ENCODE measurements around the gene INVS. TPM values are rescaled to one million over a fixed set of nuclear protein-coding genes. Genes with fewer than 3 reads are reported as not detected.
"Not testable (repeated sequence)": the region's sequence is repeated elsewhere in the genome, so short reads cannot be mapped to it uniquely, and the experiment has no call there.

The INVS gene
- total RNA-seq, 1 donor from 2014 or later, result 20.3 TPM

GRCh38 chr9:100229136-100229535 is 130.1 kb downstream of the INVS start:
- no peaks in the 10 kb centered on the region for H3K27me3 Mint-ChIP-seq (ENCODE audit: unreplicated experiment)
- H3K9me3 Mint-ChIP-seq (ENCODE audit: unreplicated experiment), result peaks cover 4% of the 10 kb centered on the region
- DNase-seq (ENCODE audit: extremely low spot score, unreplicated experiment), result no peak
- H3K27ac Mint-ChIP-seq (ENCODE audit: unreplicated experiment), result no peak overlapping the region
- H3K4me3 Mint-ChIP-seq (ENCODE audit: unreplicated experiment), result no peak overlapping the region
- H3K36me3 Mint-ChIP-seq (ENCODE audit: unreplicated experiment), result peaks cover 36% of the 10 kb centered on the region
- no peaks in the 10 kb centered on the region for H3K4me1 Mint-ChIP-seq (ENCODE audit: unreplicated experiment)
- TF ChIP-seq CTCF (IDR thresholded peaks at IDR 0.05), result no peak

GRCh38 chr9:100229561-100229960 is 130.5 kb downstream of the INVS start:
- peaks cover 39% of the 10 kb centered on the region for H3K36me3 Mint-ChIP-seq (ENCODE audit: unreplicated experiment)
- H3K27ac Mint-ChIP-seq (ENCODE audit: unreplicated experiment), result no peak overlapping the region
- H3K9me3 Mint-ChIP-seq (ENCODE audit: unreplicated experiment), result peaks cover 8% of the 10 kb centered on the region
- H3K4me1 Mint-ChIP-seq (ENCODE audit: unreplicated experiment), result no peaks in the 10 kb centered on the region
- DNase-seq (ENCODE audit: extremely low spot score, unreplicated experiment), result no peak
- no peaks in the 10 kb centered on the region for H3K27me3 Mint-ChIP-seq (ENCODE audit: unreplicated experiment)
- no peak overlapping the region for H3K4me3 Mint-ChIP-seq (ENCODE audit: unreplicated experiment)
- no peak for TF ChIP-seq CTCF (IDR thresholded peaks at IDR 0.05)

GRCh38 chr9:100236986-100237385 is 137.9 kb downstream of the INVS start:
- peaks cover 42% of the 10 kb centered on the region for H3K36me3 Mint-ChIP-seq (ENCODE audit: unreplicated experiment)
- not testable (repeated sequence) for H3K27me3 Mint-ChIP-seq (ENCODE audit: unreplicated experiment); H3K27ac Mint-ChIP-seq (ENCODE audit: unreplicated experiment); H3K4me3 Mint-ChIP-seq (ENCODE audit: unreplicated experiment); H3K4me1 Mint-ChIP-seq (ENCODE audit: unreplicated experiment); DNase-seq (ENCODE audit: extremely low spot score, unreplicated experiment)
- peaks cover 25% of the 10 kb centered on the region for H3K9me3 Mint-ChIP-seq (ENCODE audit: unreplicated experiment)

- no peaks in the 10 kb centered on the region for H3K4me1 Mint-ChIP-seq (ENCODE audit: unreplicated experiment)
- H3K27ac Mint-ChIP-seq (ENCODE audit: unreplicated experiment), result no peak overlapping the region
- peaks cover 28% of the 10 kb centered on the region for H3K36me3 Mint-ChIP-seq (ENCODE audit: unreplicated experiment)
- peaks cover 9% of the 10 kb centered on the region for H3K9me3 Mint-ChIP-seq (ENCODE audit: unreplicated experiment)
- no peaks in the 10 kb centered on the region for H3K27me3 Mint-ChIP-seq (ENCODE audit: unreplicated experiment)
- DNase-seq (ENCODE audit: extremely low spot score, unreplicated experiment), result no peak
- H3K4me3 Mint-ChIP-seq (ENCODE audit: unreplicated experiment), result no peak overlapping the region
- TF ChIP-seq CTCF (IDR thresholded peaks at IDR 0.05), result no peak
Observed at GRCh38 chr9:100240512-100240911, 141.5 kb downstream of the INVS start.

GRCh38 chr9:100267211-100267610 is 168.2 kb downstream of the INVS start:
- TF ChIP-seq CTCF (IDR thresholded peaks at IDR 0.05), result no peak
- H3K9me3 Mint-ChIP-seq (ENCODE audit: unreplicated experiment), result no peaks in the 10 kb centered on the region
- H3K36me3 Mint-ChIP-seq (ENCODE audit: unreplicated experiment), result peaks cover 20% of the 10 kb centered on the region
- H3K27me3 Mint-ChIP-seq (ENCODE audit: unreplicated experiment), result no peaks in the 10 kb centered on the region
- H3K27ac Mint-ChIP-seq (ENCODE audit: unreplicated experiment), result no peak overlapping the region
- H3K4me3 Mint-ChIP-seq (ENCODE audit: unreplicated experiment), result no peak overlapping the region
- no peak for DNase-seq (ENCODE audit: extremely low spot score, unreplicated experiment)
- no peaks in the 10 kb centered on the region for H3K4me1 Mint-ChIP-seq (ENCODE audit: unreplicated experiment)

- Mint-ChIP-seq H3K27ac (ENCODE audit: unreplicated experiment) (no peak overlapping the region), H3K4me3 (ENCODE audit: unreplicated experiment) (no peak overlapping the region), H3K9me3 (ENCODE audit: unreplicated experiment) (no peaks in the 10 kb centered on the region), H3K4me1 (ENCODE audit: unreplicated experiment) (no peaks in the 10 kb centered on the region), H3K27me3 (ENCODE audit: unreplicated experiment) (no peaks in the 10 kb centered on the region), H3K36me3 (ENCODE audit: unreplicated experiment) (peaks cover 22% of the 10 kb centered on the region)
- no peak for DNase-seq (ENCODE audit: extremely low spot score, unreplicated experiment)
- TF ChIP-seq CTCF (IDR thresholded peaks at IDR 0.05), result no peak
Observed at GRCh38 chr9:100268271-100268670, 169.2 kb downstream of the INVS start.
